K562 (cell line): ENCODE measurements around the gene RSBN1L. TPM values are rescaled to one million over a fixed set of nuclear protein-coding genes. Genes with fewer than 3 reads are reported as not detected.

Source experiments
- COPS2 ChIP-seq: fragments of 450-650 bp; conservative IDR thresholded peaks from 2 replicates; pipeline ENCODE4 v1.6.1; 2016; ENCODE audit warnings: mild to moderate bottlenecking, moderate library complexity
- DPF2 ChIP-seq: fragments of 450-650 bp; IDR thresholded peaks from 2 replicates; pipeline ENCODE4 v1.6.1; 2016
- HDAC8 ChIP-seq: fragments of 450-650 bp; IDR thresholded peaks from 2 replicates; pipeline ENCODE4 v1.6.1; 2016; ENCODE audit warnings: mild to moderate bottlenecking, missing genetic modification characterization, moderate library complexity, missing compliant biosample characterization
- JUNB ChIP-seq: fragments of 450-650 bp; formaldehyde crosslinking; conservative IDR thresholded peaks from 2 replicates; pipeline ENCODE4 v1.4.0; 2020; ENCODE audit warnings: mild to moderate bottlenecking
- MBD2 ChIP-seq: sonication (generic); IDR thresholded peaks from 2 replicates; pipeline ENCODE4 v1.6.1; 2016; ENCODE audit warnings: low read depth, borderline replicate concordance
- NFYB ChIP-seq: IDR thresholded peaks from 2 replicates; pipeline ENCODE4 v1.6.1; 2011; ENCODE audit warnings: mild to moderate bottlenecking, moderate library complexity; ENCODE audit not compliant: insufficient read length; ENCODE audit errors: extremely low read depth
- POLR2AphosphoS5 ChIP-seq: IDR thresholded peaks from 2 replicates; pipeline ENCODE4 v1.6.1; 2011; ENCODE audit warnings: mild to moderate bottlenecking, low read depth, low read length, moderate library complexity; ENCODE audit not compliant: control insufficient read depth, insufficient read depth
- SMAD1 ChIP-seq: fragments of 150-350 bp; IDR thresholded peaks from 2 replicates; pipeline ENCODE4 v1.6.1; 2014; ENCODE audit warnings: low read length, low read depth; ENCODE audit not compliant: partially characterized antibody
- SRSF7 ChIP-seq: fragments of 200-400 bp; formaldehyde crosslinking; optimal IDR thresholded peaks from 2 replicates; pipeline ENCODE3; 2017; ENCODE audit warnings: mild to moderate bottlenecking, low read depth, low read length
- WHSC1 ChIP-seq: IDR thresholded peaks from one replicate; pipeline ENCODE4 v1.6.1; 2012; ENCODE audit warnings: low read length, control low read depth, inconsistent platforms
- ZNF175 ChIP-seq: fragments of 200-800 bp; sonication (Bioruptor generic); IDR thresholded peaks from 2 replicates; pipeline ENCODE4 v1.6.1; 2016; ENCODE audit warnings: low read depth, mild to moderate bottlenecking, missing genetic modification characterization, missing compliant biosample characterization
- ZNF24 ChIP-seq: fragments of 450-650 bp; IDR thresholded peaks from 2 replicates; pipeline ENCODE4 v1.6.1; 2016
- ZNF449 ChIP-seq: fragments of 250-450 bp; sonication (Bioruptor Pico); IDR thresholded peaks from 2 replicates; pipeline ENCODE4 v1.8.0; 2022; ENCODE audit warnings: moderate library complexity, mild to moderate bottlenecking, inconsistent platforms
- ZNF57 ChIP-seq: fragments of 450-650 bp; formaldehyde crosslinking; IDR thresholded peaks from 2 replicates; pipeline ENCODE4 v1.4.0; 2020; ENCODE audit warnings: mild to moderate bottlenecking, moderate library complexity
- ZNF644 ChIP-seq: fragments of 200-800 bp; sonication (Bioruptor generic); IDR thresholded peaks from 2 replicates; pipeline ENCODE4 v1.6.1; 2016; ENCODE audit warnings: low read depth, missing genetic modification characterization, missing compliant biosample characterization
- polyA plus RNA-seq, 8 experiments: library from polyadenylated mRNA; depleted of rRNA in 4 of 8; stranded (reverse) in 5 of 8; unstranded in 3 of 8; fragments of >200 nt; fragmentation: Nextera tagmentation in 2 of 8; fragmentation: Illumina TruSeq in 1 of 8; extraction: Ambion mirVana in 2 of 8; extraction: Trizol in 1 of 8; gene quantifications; 2 replicates each; pipeline versions ENCODE4 v1.2.1 to v1.2.3, GENCODE V29; 2011 to 2014; ENCODE audit warnings: inconsistent platforms in 1 of 8, missing spikeins in 1 of 8
- total RNA-seq, 7 experiments: library from RNA; depleted of rRNA in 6 of 7; stranded (reverse); fragments of >200 nt in 6 of 7; fragmentation: Illumina TruSeq in 2 of 7; extraction: Trizol in 2 of 7; gene quantifications; 2 replicates each; pipeline versions ENCODE4 v1.2.1 to v1.2.3, GENCODE V29; 2011 to 2021; ENCODE audit warnings: low replicate concordance in 1 of 7
- TF ChIP-seq, protein P1 (sequence below): sonication (generic); formaldehyde crosslinking; IDR thresholded peaks from 2 replicates; pipeline ENCODE4 v1.8.1; 2023; ENCODE audit warnings: mild to moderate bottlenecking, missing genetic modification reagents
- TF ChIP-seq, protein P2 (sequence below), 2 experiments: fragments of 450-650 bp in 1 of 2; sonication (generic) in 1 of 2; formaldehyde crosslinking in 1 of 2; IDR thresholded peaks in 1 of 2; conservative IDR thresholded peaks in 1 of 2; 2 replicates each; pipeline versions ENCODE4 v1.6.1 to v1.8.1; 2016 to 2023; ENCODE audit warnings: mild to moderate bottlenecking in 2 of 2, moderate library complexity in 2 of 2, inconsistent platforms in 1 of 2, missing genetic modification reagents in 1 of 2
- TF ChIP-seq, protein P3 (sequence below): IDR thresholded peaks from 2 replicates; pipeline ENCODE4 v1.6.1; 2014; ENCODE audit warnings: antibody characterized with exemption
- TF ChIP-seq, protein P4 (sequence below), 2 experiments: fragments of 450-650 bp; IDR thresholded peaks; 2 replicates each; pipeline ENCODE4 v1.6.1; 2016

Gene RSBN1L
- total and polyA plus RNA-seq, 9 of the 15 experiments (the other 6 are each of a cell fraction or from before 2014, with no cell fraction given) = 6.2 to 35.2 (median 20.1) TPM

- TF ChIP-seq HDAC8 (tag) (no peak), ZNF175 (no peak), JUNB (CRISPR knock-in tag) (0 out of 2 replicates have a peak, but pooled peaks have one; percentile 9), POLR2AphosphoS5 (no peak), SRSF7 (no peak), WHSC1 (no peak), SMAD1 (no peak), ZNF449 (CRISPR knock-in tag) (0 out of 2 replicates have a peak, but pooled peaks have one; percentile 6), MBD2 (no peak), COPS2 (no peak), DPF2 (peak; percentile 24; the same call in 1 of the 2 replicates), ZNF24 (peak; percentile 38; the same call in 1 of the 2 replicates), ZNF57 (CRISPR knock-in tag) (no peak), NFYB (no peak), ZNF644 (tag) (no peak)
- TF ChIP-seq, protein P1, sequence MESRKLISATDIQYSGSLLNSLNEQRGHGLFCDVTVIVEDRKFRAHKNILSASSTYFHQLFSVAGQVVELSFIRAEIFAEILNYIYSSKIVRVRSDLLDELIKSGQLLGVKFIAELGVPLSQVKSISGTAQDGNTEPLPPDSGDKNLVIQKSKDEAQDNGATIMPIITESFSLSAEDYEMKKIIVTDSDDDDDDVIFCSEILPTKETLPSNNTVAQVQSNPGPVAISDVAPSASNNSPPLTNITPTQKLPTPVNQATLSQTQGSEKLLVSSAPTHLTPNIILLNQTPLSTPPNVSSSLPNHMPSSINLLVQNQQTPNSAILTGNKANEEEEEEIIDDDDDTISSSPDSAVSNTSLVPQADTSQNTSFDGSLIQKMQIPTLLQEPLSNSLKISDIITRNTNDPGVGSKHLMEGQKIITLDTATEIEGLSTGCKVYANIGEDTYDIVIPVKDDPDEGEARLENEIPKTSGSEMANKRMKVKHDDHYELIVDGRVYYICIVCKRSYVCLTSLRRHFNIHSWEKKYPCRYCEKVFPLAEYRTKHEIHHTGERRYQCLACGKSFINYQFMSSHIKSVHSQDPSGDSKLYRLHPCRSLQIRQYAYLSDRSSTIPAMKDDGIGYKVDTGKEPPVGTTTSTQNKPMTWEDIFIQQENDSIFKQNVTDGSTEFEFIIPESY (CRISPR knock-in tag) = peak; percentile 9; the same call in 1 of the 2 replicates
- TF ChIP-seq, protein P2, sequence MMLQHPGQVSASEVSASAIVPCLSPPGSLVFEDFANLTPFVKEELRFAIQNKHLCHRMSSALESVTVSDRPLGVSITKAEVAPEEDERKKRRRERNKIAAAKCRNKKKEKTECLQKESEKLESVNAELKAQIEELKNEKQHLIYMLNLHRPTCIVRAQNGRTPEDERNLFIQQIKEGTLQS (IDR thresholded peaks at IDR 0.05) = no peak
- TF ChIP-seq, protein P2 (CRISPR knock-in tag; conservative IDR thresholded peaks at IDR 0.05) = no peak
- TF ChIP-seq, protein P3, sequence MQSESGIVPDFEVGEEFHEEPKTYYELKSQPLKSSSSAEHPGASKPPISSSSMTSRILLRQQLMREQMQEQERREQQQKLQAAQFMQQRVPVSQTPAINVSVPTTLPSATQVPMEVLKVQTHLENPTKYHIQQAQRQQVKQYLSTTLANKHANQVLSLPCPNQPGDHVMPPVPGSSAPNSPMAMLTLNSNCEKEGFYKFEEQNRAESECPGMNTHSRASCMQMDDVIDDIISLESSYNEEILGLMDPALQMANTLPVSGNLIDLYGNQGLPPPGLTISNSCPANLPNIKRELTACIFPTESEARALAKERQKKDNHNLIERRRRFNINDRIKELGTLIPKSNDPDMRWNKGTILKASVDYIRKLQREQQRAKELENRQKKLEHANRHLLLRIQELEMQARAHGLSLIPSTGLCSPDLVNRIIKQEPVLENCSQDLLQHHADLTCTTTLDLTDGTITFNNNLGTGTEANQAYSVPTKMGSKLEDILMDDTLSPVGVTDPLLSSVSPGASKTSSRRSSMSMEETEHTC = no peak; the same call in 1 of the 2 replicates
- TF ChIP-seq, protein P4, sequence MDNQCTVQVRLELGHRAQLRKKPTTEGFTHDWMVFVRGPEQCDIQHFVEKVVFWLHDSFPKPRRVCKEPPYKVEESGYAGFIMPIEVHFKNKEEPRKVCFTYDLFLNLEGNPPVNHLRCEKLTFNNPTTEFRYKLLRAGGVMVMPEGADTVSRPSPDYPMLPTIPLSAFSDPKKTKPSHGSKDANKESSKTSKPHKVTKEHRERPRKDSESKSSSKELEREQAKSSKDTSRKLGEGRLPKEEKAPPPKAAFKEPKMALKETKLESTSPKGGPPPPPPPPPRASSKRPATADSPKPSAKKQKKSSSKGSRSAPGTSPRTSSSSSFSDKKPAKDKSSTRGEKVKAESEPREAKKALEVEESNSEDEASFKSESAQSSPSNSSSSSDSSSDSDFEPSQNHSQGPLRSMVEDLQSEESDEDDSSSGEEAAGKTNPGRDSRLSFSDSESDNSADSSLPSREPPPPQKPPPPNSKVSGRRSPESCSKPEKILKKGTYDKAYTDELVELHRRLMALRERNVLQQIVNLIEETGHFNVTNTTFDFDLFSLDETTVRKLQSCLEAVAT (IDR thresholded peaks at IDR 0.05) = 0 out of 4 replicates have a peak, but pooled peaks of 1 of the 2 experiments have one; percentile 56
Measured at GRCh38 chr7:77797734-77798393, 101.6 kb downstream of the RSBN1L start (continued).
